K562 (cell line): Measurements from ENCODE around the gene RHOBTB3. TPM values are rescaled to one million over a fixed set of nuclear protein-coding genes. Genes with fewer than 3 reads are reported as not detected.

Experiments
- CREBBP ChIP-seq: IDR thresholded peaks from one replicate; pipeline ENCODE4 v1.6.1; 2012; ENCODE audit warnings: low read depth, mild to moderate bottlenecking, control low read depth, inconsistent platforms, low read length
- FOXA1 ChIP-seq: fragments of 450-650 bp; IDR thresholded peaks from 2 replicates; pipeline ENCODE4 v1.6.1; 2016; ENCODE audit warnings: mild to moderate bottlenecking, borderline replicate concordance
- FOXO4 ChIP-seq: fragments of 450-650 bp; formaldehyde crosslinking; IDR thresholded peaks from 2 replicates; pipeline ENCODE4 v1.4.0; 2020; ENCODE audit warnings: mild to moderate bottlenecking, moderate library complexity
- GATA2 ChIP-seq: sonication (generic); formaldehyde crosslinking; IDR thresholded peaks from 2 replicates; pipeline ENCODE4 v1.4.0; 2020; ENCODE audit warnings: mild to moderate bottlenecking, missing genetic modification reagents
- KDM2B ChIP-seq: fragments of 250-450 bp; sonication (Bioruptor Pico); IDR thresholded peaks from 2 replicates; pipeline ENCODE4 v1.8.0; 2021; ENCODE audit warnings: mild to moderate bottlenecking, moderate library complexity
- PREB ChIP-seq: sonication (generic); formaldehyde crosslinking; IDR thresholded peaks from 2 replicates; pipeline ENCODE4 v1.8.1; 2023; ENCODE audit warnings: mild to moderate bottlenecking, missing genetic modification reagents
- PRMT5 ChIP-seq: sonication (generic); formaldehyde crosslinking; IDR thresholded peaks from 2 replicates; pipeline ENCODE4 v1.5.0; 2020; ENCODE audit warnings: missing genetic modification reagents
- TCF15 ChIP-seq: fragments of 250-450 bp; sonication (Bioruptor Pico); IDR thresholded peaks from 2 replicates; pipeline ENCODE4 v1.8.0; 2022; ENCODE audit warnings: moderate library complexity, mild to moderate bottlenecking, inconsistent platforms
- ZBTB5 ChIP-seq: fragments of 450-650 bp; IDR thresholded peaks from 2 replicates; pipeline ENCODE4 v1.6.1; 2017; ENCODE audit warnings: antibody characterized with exemption
- ZNF318 ChIP-seq, 2 experiments: fragments of 450-650 bp; IDR thresholded peaks; 2 replicates each; pipeline ENCODE4 v1.6.1; 2016; ENCODE audit warnings: mild to moderate bottlenecking in 2 of 2, borderline replicate concordance in 1 of 2, low read depth in 1 of 2, moderate library complexity in 1 of 2
- ZNF449 ChIP-seq: fragments of 250-450 bp; sonication (Bioruptor Pico); IDR thresholded peaks from 2 replicates; pipeline ENCODE4 v1.8.0; 2022; ENCODE audit warnings: moderate library complexity, mild to moderate bottlenecking, inconsistent platforms
- polyA plus RNA-seq, 8 experiments: library from polyadenylated mRNA; depleted of rRNA in 4 of 8; stranded (reverse) in 5 of 8; unstranded in 3 of 8; fragments of >200 nt; fragmentation: Nextera tagmentation in 2 of 8; fragmentation: Illumina TruSeq in 1 of 8; extraction: Ambion mirVana in 2 of 8; extraction: Trizol in 1 of 8; gene quantifications; 2 replicates each; pipeline versions ENCODE4 v1.2.1 to v1.2.3, GENCODE V29; 2011 to 2014; ENCODE audit warnings: inconsistent platforms in 1 of 8, missing spikeins in 1 of 8
- total RNA-seq, 7 experiments: library from RNA; depleted of rRNA in 6 of 7; stranded (reverse); fragments of >200 nt in 6 of 7; fragmentation: Illumina TruSeq in 2 of 7; extraction: Trizol in 2 of 7; gene quantifications; 2 replicates each; pipeline versions ENCODE4 v1.2.1 to v1.2.3, GENCODE V29; 2011 to 2021; ENCODE audit warnings: low replicate concordance in 1 of 7

Gene RHOBTB3
- total and polyA plus RNA-seq, 9 of the 15 experiments (the other 6 are each of a cell fraction or from before 2014, with no cell fraction given), result 39.7 to 143 (median 115) TPM

- no peak for TF ChIP-seq KDM2B (CRISPR knock-in tag)
- TF ChIP-seq ZNF449 (CRISPR knock-in tag), result no peak
- TF ChIP-seq GATA2 (CRISPR knock-in tag), result no peak
- TF ChIP-seq FOXA1, result no peak
- TF ChIP-seq PREB (CRISPR knock-in tag), result no peak
- TF ChIP-seq PRMT5 (CRISPR knock-in tag), result no peak
- TF ChIP-seq ZBTB5, result no peak
- no peak for TF ChIP-seq TCF15 (CRISPR knock-in tag)
- TF ChIP-seq FOXO4 (CRISPR knock-in tag), result no peak
- no peak for TF ChIP-seq CREBBP
- 0 out of 4 replicates have a peak, but pooled peaks of 1 of the 2 experiments have one; percentile 36 for TF ChIP-seq ZNF318 (IDR thresholded peaks at IDR 0.05; ENCODE audit: borderline replicate concordance in 1 of 2, low read depth in 1 of 2)
Measured at GRCh38 chr5:95723632-95724369, 7.3 kb upstream of the RHOBTB3 start (continued).
